Stimulated activated CD8-positive, alpha-beta memory T cell treated with anti-CD3 and anti-CD28 coated beads, Interleukin-12 subunit alpha, Interleukin-12 subunit beta, amount 100 ng/mL, for 24 hours (primary cell): Measurements from ENCODE around the gene PIGK.

Experiments used
- DNase-seq: peaks from one replicate; pipeline ENCODE4 v3.0.0-alpha.2; 2020; ENCODE audit errors: extremely low read depth

PIGK gene

DNA sequence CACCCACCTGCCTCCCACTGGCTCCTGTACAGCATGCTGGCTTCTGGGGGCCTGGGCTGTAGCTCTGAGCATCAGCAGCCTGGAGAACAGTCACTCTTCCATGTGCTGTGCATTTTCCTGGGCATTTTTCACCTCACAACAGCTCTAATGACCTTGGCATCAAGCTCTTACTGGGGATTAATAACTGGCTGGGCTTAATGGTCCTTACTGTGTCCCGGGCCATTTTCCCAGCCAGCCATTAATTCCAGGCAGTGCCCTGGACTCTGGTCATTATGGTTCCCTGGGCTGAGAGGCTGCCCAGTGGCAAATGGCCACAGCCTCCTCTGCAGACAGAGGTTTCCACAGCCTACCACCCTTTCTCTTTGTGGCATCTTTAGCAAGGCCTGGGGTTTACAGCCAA, 180.1 kb downstream of the PIGK start:
- no peak for DNase-seq
